HL-60/S4 (cell line): ENCODE data around the gene FAM53A.

Source experiments
- in situ Hi-C: fragments of 300-500 bp; cut with MboI; formaldehyde crosslinking; loops from 2 replicates; pipeline ENCODE4 v1.14.3; 2022; ENCODE audit warnings: low sequenced_read_pairs

The FAM53A gene

DNA sequence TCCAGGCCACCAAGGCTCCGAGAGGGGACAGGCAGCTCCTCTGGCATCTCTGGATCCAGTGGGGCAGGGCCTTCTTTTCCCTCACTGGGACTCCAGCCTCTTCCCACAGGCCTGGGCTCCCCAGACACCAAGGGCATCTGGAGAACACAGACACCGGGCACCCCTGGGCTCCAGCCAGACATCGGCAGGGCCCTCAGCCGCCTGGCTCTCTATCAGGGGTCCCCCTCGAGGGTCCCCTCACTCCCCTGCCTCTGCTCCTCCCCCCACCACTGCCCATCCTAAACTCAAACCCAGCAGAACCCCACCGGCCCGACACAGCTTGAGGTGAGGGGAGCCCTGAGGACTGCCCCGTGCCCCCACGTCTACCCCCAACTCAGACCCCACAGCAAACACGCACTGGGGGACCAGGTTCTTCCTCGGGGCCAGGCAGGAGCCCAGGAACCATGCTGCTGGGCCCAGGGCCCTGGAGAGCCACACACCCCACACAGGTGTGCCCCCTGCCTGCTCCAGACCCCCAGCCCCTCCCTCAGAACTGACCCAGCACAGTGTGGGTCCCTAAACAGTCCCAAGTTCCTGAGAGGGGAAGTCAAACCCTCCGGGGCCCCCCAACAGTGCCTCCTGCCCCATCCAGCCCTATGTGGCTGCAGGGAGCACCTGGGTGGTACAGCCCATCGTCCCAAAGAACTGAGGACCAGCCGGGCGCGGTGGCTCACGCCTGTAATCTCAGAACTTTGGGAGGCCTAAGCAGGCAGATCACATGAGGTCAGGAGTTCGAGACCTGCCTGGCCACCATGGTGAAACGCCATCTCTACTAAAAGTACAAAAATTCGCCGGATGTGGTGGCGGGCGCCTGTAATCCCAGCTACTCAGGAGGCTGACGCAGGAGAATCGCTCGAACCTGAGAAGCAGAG is 86.8 kb downstream of the FAM53A start:
- in situ Hi-C loops = no loop called here

DNA sequence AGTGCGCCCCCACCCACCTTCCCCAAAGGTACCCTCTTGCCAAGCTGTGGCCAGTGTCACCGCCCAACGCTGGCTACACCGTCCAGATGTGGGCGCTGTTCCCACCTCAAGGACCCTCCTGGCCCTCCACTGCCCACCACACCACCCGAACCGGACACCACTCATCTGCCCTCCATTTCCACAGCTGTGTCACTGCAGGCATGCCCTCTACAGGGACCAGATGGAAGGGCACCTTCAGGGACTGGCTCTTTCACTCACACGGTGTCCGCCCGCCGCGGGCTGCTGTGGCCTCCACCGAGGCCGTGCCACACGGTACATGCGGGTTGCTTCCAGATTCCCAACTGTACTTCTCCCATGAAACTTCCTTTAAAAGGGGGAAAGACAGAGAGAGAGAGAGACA is 87.7 kb downstream of the FAM53A start:
- in situ Hi-C loops = no loop called here

DNA sequence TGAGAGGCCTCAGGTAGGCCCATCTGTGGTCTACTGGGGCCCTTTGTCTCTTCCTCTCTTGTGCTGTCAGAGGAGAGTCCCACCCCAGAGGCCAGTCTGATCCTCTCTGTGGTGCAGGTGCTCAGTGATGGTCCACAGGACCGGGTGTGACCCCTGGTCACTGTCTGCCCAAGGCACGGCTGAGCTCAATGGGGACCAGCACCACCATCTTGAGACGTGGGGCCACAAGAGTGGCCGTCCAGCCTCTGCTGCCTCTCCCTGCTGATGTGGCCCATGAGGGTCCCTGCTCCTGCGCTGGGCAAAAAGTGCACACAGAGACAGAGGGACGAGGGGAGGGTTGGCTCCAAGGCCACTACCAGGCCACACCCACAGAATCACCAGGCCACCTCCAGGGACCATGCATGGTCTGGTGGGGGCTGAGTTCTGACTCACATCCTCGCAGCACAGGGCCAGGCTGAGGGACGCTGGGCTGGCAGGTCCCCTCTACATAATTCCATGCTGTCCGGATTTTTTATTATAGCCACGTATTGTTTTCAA is 88.3 kb downstream of the FAM53A start:
- in situ Hi-C loops = no loop called here

DNA sequence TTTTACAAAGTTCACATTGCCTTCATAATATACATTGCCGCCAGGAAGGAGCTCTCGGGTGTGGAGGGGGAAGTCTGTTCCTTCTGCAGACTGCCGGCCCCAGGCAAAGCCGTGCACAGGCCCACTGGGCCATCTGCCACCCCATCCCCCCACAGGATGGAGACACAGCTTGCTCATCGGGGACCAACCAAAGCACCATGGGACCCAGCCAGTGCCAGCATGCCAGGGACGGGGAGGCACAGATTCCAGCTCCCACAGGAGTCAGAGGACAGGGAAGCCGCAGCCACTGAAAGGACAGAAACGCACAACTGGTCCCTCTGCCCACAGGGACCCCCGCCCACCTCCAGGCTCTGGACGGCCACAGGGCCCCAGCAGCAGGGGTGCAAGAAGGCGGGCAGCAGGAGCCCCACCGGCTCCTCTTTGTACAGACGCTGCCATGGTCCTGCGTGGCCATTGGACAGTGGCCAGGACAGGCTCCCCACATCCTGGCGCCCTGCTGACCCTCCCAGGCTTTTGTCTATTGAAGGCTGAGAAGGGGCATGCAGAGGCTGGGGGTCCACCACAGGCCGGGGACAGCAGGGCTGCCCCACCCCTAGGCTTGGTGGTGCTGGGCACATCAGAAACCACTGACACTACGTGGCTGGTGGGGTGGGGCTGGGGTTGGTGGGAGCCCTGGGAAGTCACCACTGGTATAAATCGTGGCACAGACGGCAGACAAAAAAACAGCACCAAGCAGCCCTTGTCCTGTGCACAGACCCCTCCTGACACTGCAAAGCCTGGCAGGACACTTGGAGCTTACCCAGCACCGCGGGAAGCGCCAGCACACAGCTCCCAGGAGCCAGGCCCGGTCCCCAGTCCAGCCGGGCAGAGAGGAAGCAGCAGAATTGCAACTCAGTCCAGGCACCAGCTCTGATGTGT is 89.0 kb downstream of the FAM53A start:
- in situ Hi-C loops = no loop called here

DNA sequence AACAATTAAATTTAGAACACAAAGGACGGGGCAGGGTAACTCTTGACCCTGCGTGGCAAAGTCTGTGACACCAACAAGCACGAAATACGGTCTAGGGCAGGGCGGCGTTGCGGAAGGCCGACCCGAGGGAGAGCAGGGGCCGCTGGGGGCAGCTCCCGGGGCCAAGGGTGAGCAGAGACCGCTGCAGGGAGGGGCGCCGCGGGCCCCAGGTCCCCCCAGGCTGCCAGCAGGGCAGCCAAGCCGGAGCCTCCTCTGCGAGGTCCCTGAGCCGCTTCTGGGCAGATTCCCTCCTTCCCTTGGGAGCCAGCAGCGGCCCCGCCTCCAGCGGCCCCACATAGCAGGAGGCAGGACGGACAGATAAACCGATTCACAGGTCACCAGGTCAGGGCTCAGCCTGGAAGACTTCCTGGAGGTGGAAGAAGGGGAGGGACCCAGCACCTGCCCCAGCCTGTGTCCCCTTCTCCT is 90.2 kb downstream of the FAM53A start:
- in situ Hi-C loops = no loop called here

DNA sequence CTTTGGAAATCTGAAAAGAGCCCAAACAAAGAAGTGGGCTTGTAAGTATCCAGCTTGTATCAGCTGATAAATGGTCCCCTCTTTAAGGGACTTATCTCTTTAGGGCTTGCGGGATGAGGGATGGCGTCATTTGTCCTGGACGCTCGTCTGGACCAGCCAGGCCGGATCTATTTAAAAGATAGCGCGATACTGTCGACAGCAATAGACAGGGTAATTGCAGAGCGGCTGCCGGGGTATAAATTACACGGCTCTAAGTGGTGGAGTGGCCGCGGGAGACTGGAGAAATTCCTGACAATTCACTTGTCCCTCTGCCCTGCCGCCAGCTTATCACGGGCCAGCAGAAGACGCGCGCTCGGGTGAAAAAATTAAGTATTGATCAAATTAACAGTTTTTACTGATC is 90.7 kb downstream of the FAM53A start:
- in situ Hi-C loops = no loop called here

DNA sequence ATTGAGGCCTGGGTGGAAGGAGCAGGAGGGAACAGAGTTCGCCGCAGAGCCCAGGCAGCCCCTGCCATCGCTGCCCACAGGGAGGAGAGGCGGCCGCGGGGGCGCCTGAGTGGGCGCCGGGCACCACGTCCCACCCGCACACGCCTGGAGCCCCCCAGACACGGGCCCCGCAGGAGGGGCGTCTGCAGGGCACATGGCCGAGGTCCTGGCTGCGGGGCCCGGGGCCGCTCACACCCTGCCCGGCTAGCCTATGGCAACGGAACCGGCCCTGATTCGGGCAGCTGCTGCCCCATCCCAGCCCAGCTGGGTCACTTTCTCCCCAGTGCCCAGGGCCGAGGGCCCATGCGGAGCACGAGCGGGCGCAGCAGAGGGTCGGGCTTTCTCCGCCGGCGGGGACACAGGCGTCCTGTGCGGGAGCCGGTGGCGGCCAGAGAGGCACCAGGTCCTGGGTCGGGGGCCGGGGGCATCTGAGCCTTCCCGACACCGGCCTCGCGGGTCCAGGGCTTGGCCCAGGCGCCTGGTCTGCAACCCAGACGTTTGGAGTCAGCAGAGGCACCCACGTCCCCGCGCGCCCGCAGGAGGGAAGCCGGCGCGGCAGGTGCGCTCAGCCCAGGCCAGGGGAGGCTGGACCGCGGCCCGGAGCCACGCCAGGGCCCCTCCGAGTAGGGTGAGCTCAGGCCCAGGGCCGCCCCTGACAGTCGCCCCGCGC is 91.2 kb downstream of the FAM53A start:
- in situ Hi-C loops = no loop called here

DNA sequence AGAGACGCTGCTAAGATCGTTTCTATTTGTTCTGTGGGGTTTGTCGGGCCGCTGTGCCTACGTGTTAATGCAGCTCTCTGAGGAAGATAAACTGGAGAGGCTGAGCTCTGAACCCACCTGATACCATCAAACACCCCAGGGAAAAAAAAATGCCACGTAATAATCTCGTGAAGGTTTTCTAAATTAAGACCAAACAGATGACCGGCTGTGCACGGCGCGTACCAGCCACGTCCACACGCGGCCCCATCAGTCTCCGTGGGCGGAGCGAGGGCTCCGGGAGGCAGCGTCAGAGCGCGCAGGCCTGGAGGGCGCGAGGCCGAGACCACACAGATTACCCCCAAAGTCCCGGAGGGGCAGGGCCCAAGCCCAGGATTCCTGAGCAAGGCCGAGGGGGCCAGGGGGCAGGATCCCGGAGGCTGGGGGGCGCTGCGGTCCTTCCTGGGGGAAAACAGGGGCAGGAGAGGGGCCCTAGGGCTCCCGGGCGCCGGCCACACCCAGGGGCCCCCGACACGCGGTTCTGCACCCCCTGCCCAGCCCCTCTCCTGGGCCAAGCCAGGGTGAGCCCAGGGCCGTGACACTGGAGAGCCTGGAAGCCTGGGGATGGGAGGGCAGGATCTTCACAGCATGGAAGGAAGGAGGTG is 91.9 kb downstream of the FAM53A start:
- in situ Hi-C loops = no loop called here

DNA sequence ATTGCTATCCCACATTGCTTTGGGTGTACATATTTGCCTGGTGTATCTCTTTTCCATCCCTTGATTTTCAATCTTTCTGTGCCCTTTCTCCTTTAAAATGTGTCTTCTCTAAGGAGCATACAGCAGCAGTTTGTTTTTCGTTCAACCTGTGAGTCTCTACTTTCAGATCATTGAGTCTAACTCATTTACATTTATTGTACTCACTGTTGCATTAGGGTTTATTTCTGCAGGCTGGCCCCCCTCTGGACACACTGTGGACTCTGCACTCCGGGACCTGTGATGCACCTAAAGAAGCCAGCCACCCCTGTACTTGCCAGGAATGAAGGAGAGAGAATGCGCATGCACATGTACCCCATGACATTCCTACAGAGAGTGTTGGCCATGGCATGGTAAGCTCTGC is 93.0 kb downstream of the FAM53A start:
- in situ Hi-C loops = no loop called here

DNA sequence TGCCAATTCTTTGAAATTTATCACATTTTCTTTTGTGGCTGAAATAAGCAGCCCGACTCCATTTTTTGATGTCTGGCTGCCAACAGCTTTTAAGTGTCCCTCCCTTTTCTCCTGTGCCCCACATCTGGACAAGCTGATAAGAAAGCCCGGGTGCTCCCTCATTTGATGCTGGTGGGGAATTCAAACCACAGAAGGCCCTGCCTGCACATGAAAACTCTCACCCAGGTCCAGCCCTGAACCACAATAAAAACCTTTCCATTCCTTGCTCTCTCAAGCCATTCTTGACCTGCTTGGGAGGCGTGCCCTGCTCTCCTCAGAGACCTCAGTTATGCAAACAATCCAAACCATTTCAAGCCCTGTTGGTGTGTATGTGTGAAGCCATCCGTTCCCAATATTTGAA is 93.9 kb downstream of the FAM53A start:
- in situ Hi-C loops = no loop called here
